DMS79 treated with DMSO at 0.1 percent for 48 hours (cell line): ENCODE results near the gene XPR1.

Source experiments
- DNase-seq: peaks from one replicate; lab custom pipeline; 2025; lab: John Stamatoyannopoulos, UW

Gene XPR1

DNA sequence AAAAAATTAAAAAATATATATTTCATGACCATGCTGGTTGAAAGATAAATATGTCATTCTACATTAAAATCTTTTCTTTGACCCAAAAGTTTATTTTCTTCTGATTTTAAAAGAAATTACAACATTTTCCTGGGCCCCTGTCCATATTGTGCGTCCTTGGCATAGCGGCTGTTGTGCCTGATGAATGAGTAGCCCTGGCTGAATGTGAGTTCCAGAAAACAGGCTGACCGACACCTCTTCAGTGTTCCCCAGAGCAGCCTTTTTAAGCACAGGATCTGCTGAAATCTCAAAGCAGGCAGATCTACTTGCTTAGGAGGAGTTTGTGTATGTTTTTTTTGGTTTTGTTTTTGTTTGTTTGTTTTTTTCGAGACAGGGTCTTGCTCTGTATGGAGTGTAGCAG lies 300.6 kb downstream of the XPR1 start:
- no peak for DNase-seq

GRCh38 chr1:180933141-180933540 lies 301.3 kb downstream of the XPR1 start:
- no peak for DNase-seq

- no peak for DNase-seq
Observed at GRCh38 chr1:180934563-180934962, 302.7 kb downstream of the XPR1 start.

DNA sequence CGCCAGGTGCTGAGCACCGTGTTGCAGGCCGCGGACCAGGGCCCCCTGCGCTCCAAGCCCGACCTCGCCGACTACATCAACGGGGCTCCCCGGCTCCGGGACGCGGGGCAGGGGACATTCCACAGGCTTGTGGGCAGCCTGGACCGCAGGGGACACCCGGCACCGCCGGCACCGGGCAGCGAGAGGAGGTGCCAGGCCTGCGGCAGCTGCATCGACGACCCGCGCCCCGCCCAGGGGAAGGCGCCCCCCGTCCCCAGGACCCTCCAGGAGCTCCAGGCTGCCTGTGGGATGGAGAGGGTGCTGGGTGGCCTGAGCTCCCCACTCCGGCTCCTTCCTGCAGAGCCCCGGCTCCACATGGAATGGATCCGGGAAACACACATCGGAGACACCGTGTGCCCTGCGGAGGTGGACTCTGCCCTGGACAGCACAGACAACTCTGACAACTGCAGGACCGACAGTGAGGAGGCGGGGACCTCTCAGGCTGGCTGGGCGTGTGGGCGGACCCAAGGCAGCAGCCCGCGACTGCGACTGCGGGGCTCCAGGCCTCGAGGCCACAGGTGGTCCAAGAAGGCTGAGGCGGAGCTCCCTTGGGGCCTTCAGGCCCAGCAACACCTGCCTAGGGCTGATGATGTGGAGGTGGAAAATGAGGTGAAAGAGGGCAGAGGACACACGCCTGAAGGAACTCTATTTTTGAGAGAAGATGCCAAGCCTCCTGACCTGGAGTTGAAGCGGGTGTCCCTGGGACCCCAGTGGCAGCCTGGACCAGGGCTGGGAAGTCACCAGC lies 303.7 kb downstream of the XPR1 start:
- DNase-seq: no peak

- no peak for DNase-seq
Observed at GRCh38 chr1:180936110-180937011, 304.5 kb downstream of the XPR1 start.

DNA sequence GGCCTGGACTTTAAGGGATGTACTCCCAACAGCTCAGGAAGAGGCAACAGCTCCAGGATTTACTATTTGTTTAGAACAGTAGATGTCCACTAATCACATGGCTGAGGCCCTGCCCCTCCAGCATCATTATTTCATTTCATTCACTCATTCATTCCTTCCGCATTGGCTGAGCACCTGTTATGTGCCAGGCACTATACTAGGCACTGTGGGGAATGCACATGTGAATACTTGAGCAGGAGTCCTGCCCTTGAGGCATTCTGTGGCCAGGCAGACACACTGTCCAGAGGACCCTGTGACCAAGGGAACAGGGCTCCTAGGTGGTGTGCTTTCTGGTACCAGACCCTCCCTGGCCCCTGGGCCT lies 305.2 kb downstream of the XPR1 start:
- DNase-seq: no peak

- no peak for DNase-seq
Observed at GRCh38 chr1:180937624-180938225, 305.9 kb downstream of the XPR1 start.

DNA sequence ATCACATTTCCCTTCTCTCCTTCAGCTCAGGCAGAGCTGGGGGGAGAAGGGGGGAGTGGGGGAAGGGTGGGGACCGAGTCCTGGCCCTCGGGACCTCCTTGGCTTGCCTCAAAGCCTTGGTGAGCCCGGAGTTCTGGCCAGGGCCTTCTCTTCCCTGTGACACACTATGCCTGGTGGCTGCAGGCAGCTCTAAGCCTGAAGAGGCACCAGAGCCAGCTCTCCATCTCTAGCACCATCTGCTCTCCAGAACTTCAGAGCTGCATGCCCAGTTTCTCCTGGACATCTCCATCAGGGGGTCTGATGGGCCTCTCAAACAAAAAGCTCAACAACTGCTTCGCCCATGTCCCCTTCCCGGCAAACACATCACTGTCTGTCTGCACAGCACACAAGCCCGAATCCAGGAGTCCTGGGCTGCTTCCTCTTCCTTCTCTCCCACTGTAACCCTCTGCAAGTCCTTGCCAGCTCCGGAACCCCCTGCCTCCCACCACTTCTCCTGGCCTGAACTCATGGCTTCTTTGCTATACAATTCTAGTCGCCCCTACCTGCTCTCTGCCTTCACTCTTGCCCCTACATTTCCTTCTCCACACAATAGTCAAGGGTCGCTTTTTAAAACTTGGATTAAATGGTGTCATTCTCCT lies 307.4 kb downstream of the XPR1 start:
- no peak for DNase-seq

GRCh38 chr1:180939711-180940103 lies 307.9 kb downstream of the XPR1 start:
- peak; percentile 23 for DNase-seq
